OCI-LY7 (cell line): ENCODE results near the gene RNPEPL1. TPM values are rescaled to one million over a fixed set of nuclear protein-coding genes. Genes with fewer than 3 reads are reported as not detected.

Experiments
- BruUV-seq: library from RNA; stranded (reverse); fragments of 400-500 nt; replicated peaks from 2 replicates; lab custom pipeline; 2021; lab: Mats Ljungman, UMichigan
- CTCF ChIA-PET: fragments of 300-600 bp; sonication (Branson Sonifier 250); formaldehyde crosslinking; loops from one replicate; lab custom pipeline; 2022; ENCODE audit warnings: antibody characterized with exemption; ENCODE audit not compliant: unreplicated experiment; lab: Charles Lee
- POLR2A ChIA-PET: fragments of 300-600 bp; sonication (Branson Sonifier 250); formaldehyde crosslinking; loops from one replicate; lab custom pipeline; 2022; ENCODE audit warnings: antibody characterized with exemption; lab: Charles Lee
- DNase-seq: peaks from one replicate; pipeline ENCODE4 v3.0.0-alpha.2; 2015; ENCODE audit warnings: low spot score
- H2AFZ ChIP-seq: fragments of 200-600 bp; sonication (generic), shearing (Covaris generic); 2 replicates; pipeline ENCODE4 v1.6.1; 2014; ENCODE audit warnings: mild to moderate bottlenecking, antibody characterized with exemption, low read length, moderate library complexity
- H3K27ac ChIP-seq: fragments of 200-600 bp; sonication (generic); 2 replicates; pipeline ENCODE4 v1.5.1; 2014; ENCODE audit warnings: mixed run types, low read depth, mild to moderate bottlenecking, moderate library complexity, low read length, inconsistent platforms; ENCODE audit not compliant: poor library complexity, severe bottlenecking
- H3K36me3 ChIP-seq: fragments of 200-600 bp; sonication (generic); 2 replicates; pipeline ENCODE4 v1.6.1; 2014; ENCODE audit warnings: mild to moderate bottlenecking, antibody characterized with exemption, low read length, moderate library complexity, mixed read lengths; ENCODE audit not compliant: insufficient read depth
- H3K4me1 ChIP-seq: fragments of 200-600 bp; sonication (generic); 2 replicates; pipeline ENCODE4 v1.5.1; 2014; ENCODE audit warnings: mild to moderate bottlenecking, low read length; ENCODE audit not compliant: insufficient read depth, poor library complexity, severe bottlenecking
- H3K4me2 ChIP-seq: fragments of 200-600 bp; sonication (generic); 2 replicates; pipeline ENCODE4 v1.6.1; 2014; ENCODE audit warnings: mild to moderate bottlenecking, low read length
- H3K4me3 ChIP-seq: fragments of 200-600 bp; sonication (generic); 2 replicates; pipeline ENCODE4 v1.5.1; 2014; ENCODE audit warnings: mild to moderate bottlenecking, low read depth, low read length; ENCODE audit not compliant: poor library complexity, severe bottlenecking
- H3K79me2 ChIP-seq: fragments of 200-600 bp; sonication (generic); 2 replicates; pipeline ENCODE4 v1.6.1; 2016; ENCODE audit warnings: low read depth, mild to moderate bottlenecking, low read length, moderate library complexity, mixed read lengths; ENCODE audit not compliant: insufficient read depth
- H3K9me2 ChIP-seq: fragments of 200-600 bp; sonication (generic); 2 replicates; pipeline ENCODE4 v1.6.1; 2016; ENCODE audit warnings: mild to moderate bottlenecking, low read length, mixed read lengths; ENCODE audit not compliant: insufficient read depth
- H3K9me3 ChIP-seq: fragments of 200-600 bp; sonication (generic); 2 replicates; pipeline ENCODE4 v1.6.1; 2014; ENCODE audit warnings: mild to moderate bottlenecking, mixed run types, low read length, mixed read lengths
- H4K20me1 ChIP-seq: fragments of 200-600 bp; sonication (generic); 2 replicates; pipeline ENCODE4 v1.6.1; 2014; ENCODE audit warnings: mild to moderate bottlenecking, antibody characterized with exemption, low read length, moderate library complexity, mixed read lengths; ENCODE audit not compliant: insufficient read depth
- CTCF ChIP-seq: fragments of 200-600 bp; sonication (generic); conservative IDR thresholded peaks from 2 replicates; pipeline ENCODE4 v1.5.1; 2014; ENCODE audit warnings: mild to moderate bottlenecking, antibody characterized with exemption, low read length, moderate library complexity, mixed read lengths
- EZH2phosphoT487 ChIP-seq: fragments of 200-600 bp; sonication (generic); IDR thresholded peaks from 2 replicates; pipeline ENCODE4 v1.6.1; 2018; ENCODE audit warnings: low read depth, borderline replicate concordance, mild to moderate bottlenecking, mixed run types, antibody characterized with exemption, low read length, moderate library complexity, mixed read lengths
- intact Hi-C: fragments of 100-400 bp; cut with micrococcal nuclease; formaldehyde crosslinking; loops from one replicate; pipeline ENCODE4 v1.10.0; 2022; ENCODE audit not compliant: unreplicated experiment
- total RNA-seq, 2 experiments: library from RNA; depleted of rRNA in 1 of 2; stranded (reverse); fragments of >200 nt in 1 of 2; shearing (Covaris generic) in 1 of 2; gene quantifications; 2 replicates each; pipeline ENCODE4 v1.2.3, GENCODE V29; 2014 to 2022

RNPEPL1 gene
- total RNA-seq, 2 experiments from 2014 or later, result 41.9 to 51.8 TPM

GRCh38 chr2:240596080-240596460 lies 27.8 kb downstream of the RNPEPL1 start:
- H3K79me2 ChIP-seq, result no peaks in the 10 kb centered on the region
- no peak for TF ChIP-seq CTCF
- TF ChIP-seq EZH2phosphoT487, result no peak
- no TSS peak for BruUV-seq
- no peak overlapping the region for H3K27ac ChIP-seq
- intact Hi-C loops, result no loop called here
- H2AFZ ChIP-seq, result no peak overlapping the region
- no peaks in the 10 kb centered on the region; the same call in 1 of the 2 replicates for H4K20me1 ChIP-seq
- DNase-seq, result no peak
- ChIA-PET POLR2A (no interaction called here), CTCF (no interaction called here)
- no peaks in the 10 kb centered on the region for H3K9me3 ChIP-seq
- peaks cover 31% of the 10 kb centered on the region; the same call in 1 of the 2 replicates for H3K36me3 ChIP-seq
- no peak overlapping the region for H3K4me3 ChIP-seq
- H3K4me1 ChIP-seq, result no peaks in the 10 kb centered on the region
- no peaks in the 10 kb centered on the region for H3K9me2 ChIP-seq
- H3K4me2 ChIP-seq, result no peak overlapping the region

- Histone ChIP-seq H4K20me1 (no peaks in the 10 kb centered on the region; the same call in 1 of the 2 replicates), H3K4me1 (no peaks in the 10 kb centered on the region), H2AFZ (no peak overlapping the region), H3K4me2 (no peak overlapping the region), H3K27ac (no peak overlapping the region), H3K79me2 (no peaks in the 10 kb centered on the region), H3K9me2 (no peaks in the 10 kb centered on the region), H3K4me3 (no peak overlapping the region), H3K9me3 (no peaks in the 10 kb centered on the region), H3K36me3 (peaks cover 26% of the 10 kb centered on the region; the same call in 1 of the 2 replicates)
- no TSS peak for BruUV-seq
- POLR2A ChIA-PET, result no interaction called here
- TF ChIP-seq CTCF, result no peak
- CTCF ChIA-PET, result no interaction called here
- DNase-seq, result no peak
- intact Hi-C loops, result no loop called here
These were observed 28.2 kb downstream of the RNPEPL1 start for GRCh38 chr2:240596491-240596931.

GRCh38 chr2:240597054-240597418 lies 28.8 kb downstream of the RNPEPL1 start:
- BruUV-seq, result no TSS peak
- Histone ChIP-seq H3K36me3 (peaks cover 21% of the 10 kb centered on the region; the same call in 1 of the 2 replicates), H3K9me2 (no peaks in the 10 kb centered on the region), H3K27ac (no peak overlapping the region), H3K4me3 (no peak overlapping the region), H4K20me1 (no peaks in the 10 kb centered on the region; the same call in 1 of the 2 replicates), H3K9me3 (no peaks in the 10 kb centered on the region), H3K79me2 (no peaks in the 10 kb centered on the region), H3K4me1 (no peaks in the 10 kb centered on the region), H2AFZ (no peak overlapping the region), H3K4me2 (no peak overlapping the region)
- intact Hi-C loops, result no loop called here
- POLR2A ChIA-PET, result no interaction called here
- TF ChIP-seq CTCF (no peak), EZH2phosphoT487 (no peak)
- DNase-seq, result no peak
- CTCF ChIA-PET, result no interaction called here
